Stimulated activated CD8-positive, alpha-beta memory T cell treated with anti-CD3 and anti-CD28 coated beads, Interleukin-4, amount 100 ng/mL, for 4 hours (primary cell): Measurements from ENCODE around the gene TMEM212.

Experiments used
- DNase-seq, 2 donors: peaks; one replicate each; pipeline ENCODE4 v3.0.0-alpha.2; 2020; ENCODE audit warnings: low read depth in 2 of 2, low spot score in 1 of 2

The TMEM212 gene

DNA sequence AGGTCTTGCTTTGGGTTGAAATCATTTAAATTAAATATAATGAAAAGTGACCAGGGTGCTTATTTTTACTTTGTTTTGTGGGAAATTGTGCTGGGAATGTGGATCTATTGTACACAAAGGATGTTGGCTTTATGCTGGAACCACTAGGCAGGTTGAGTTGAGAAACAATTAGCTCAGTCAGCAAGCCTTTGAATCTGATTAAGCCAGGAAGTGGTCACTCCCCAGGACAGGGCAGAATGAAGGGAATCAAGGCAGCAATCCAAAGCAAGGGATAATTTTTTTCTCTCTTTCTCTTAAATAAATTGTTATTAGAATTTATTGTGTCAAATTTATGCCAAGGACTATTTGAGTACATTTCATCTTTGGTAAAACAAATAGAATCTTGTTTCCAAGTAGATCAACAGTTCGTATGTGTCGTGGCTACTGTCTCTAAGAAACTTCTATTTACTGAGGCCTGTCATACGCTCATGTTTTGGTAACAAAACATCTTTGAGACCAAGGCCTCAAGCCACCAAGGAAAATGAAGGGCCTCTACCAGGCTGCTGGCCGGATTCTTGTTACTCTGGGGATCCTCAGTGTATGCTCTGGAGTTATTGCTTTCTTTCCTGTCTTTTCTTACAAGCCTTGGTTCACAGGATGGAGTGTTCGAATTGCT, at the start of gene TMEM212:
TMEM212 (plus strand) TSS at position 486 of the 655 bp plus-strand sequence; CDS start at position 521, 35 bp downstream.
- no peak for DNase-seq

GRCh38 chr3:171796625-171797264, 46.4 kb upstream of the TMEM212 start:
- no peak for DNase-seq

GRCh38 chr3:171797265-171797679, 45.9 kb upstream of the TMEM212 start:
- DNase-seq: no peak

GRCh38 chr3:171797873-171798272, 45.3 kb upstream of the TMEM212 start:
- no peak for DNase-seq

DNA sequence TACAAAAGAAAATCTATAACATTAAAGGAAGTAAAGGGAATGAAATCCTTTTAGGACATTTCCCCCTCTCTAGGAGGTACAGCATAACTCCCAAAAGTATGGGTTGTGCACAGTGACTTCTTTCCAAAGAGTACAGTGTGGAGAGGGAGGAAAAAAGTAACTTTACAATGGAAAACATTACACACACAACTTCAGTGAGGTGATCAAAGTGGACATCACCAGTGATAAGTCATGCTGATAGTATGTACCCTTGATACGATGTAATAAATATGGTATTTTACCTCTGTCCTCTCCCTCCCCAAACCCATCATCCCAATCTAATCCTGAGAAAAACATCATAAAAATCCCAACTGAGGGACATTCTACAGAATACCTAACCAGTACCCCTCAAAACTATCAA, 43.6 kb upstream of the TMEM212 start:
- no peak for DNase-seq

GRCh38 chr3:171801738-171802589, 41.2 kb upstream of the TMEM212 start:
- no peak for DNase-seq

- no peak for DNase-seq
These were observed 40.6 kb upstream of the TMEM212 start for GRCh38 chr3:171802590-171802956.

DNA sequence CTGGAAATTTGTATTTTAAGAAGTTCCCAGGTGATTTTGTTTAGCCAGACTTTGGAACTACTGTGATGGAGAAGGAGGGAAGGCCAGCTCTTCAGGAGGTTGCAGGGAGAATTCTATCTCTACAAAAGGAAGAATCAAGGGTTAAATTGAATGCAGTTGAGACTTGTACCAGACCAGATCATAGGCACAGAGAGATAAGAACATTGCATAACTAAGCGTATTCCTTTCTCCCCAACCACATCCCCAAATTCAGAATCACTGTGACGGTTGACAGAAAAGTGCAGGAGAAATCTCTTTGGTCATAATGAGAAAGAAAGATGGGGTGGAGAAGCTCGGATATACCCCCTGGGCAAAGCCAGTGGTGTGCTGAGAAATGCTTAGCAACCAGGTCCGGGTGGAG, 40.1 kb upstream of the TMEM212 start:
- DNase-seq: no peak

DNA sequence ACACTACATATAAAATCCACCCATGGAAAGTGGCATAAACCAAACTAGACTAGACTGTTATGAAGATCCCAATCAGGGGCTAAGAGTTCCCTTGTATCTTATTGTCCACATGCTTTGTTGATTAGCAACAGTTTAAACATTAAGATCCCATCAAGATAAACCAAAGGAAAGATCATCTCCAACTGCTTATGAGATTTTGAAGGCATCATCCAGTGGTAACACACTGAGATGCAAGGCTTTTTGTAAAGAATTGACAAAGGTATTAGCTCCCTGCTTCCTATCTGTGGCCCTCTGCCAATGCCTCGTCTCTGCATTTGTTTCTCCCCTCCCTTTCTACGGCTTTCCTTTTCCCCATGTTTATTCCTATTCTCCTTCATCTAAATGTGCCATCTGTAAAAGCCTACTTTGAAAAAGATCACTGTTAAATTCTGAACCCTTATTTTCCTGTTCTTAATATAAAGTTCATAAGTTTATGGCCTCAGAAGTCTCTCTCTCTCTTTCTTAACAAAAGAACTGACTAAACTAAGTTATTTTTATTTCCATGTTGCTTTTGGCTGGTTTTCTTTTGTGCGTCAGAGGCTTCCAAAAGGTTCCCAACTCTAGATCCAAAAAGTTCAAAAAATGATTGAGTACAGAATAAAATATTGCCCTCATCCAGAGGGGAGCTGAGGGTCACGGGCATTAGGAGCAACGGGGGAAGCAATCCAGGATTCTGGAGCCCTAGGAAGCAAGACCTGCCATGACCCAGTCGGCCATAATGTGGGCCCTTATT, 38.3 kb upstream of the TMEM212 start:
- DNase-seq: no peak

DNA sequence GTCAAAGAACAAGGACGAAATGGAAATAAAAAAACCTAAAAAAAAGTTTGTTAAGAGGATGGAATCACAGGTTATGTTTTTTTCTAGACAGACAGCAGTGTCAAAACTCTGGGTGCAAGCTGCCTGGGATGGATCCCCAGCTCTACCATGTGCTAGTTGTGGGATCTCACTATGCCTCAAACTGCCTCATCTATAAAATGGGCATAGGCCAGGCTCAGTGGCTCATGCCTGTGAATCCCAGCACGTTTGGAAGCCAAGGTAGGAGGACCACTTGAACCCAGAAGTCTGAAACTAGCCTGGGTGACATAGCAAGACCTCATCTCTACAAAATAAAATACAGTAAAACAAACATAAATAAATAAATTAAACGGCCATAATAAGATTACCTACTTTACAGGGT, 37.5 kb upstream of the TMEM212 start:
- no peak for DNase-seq

DNA sequence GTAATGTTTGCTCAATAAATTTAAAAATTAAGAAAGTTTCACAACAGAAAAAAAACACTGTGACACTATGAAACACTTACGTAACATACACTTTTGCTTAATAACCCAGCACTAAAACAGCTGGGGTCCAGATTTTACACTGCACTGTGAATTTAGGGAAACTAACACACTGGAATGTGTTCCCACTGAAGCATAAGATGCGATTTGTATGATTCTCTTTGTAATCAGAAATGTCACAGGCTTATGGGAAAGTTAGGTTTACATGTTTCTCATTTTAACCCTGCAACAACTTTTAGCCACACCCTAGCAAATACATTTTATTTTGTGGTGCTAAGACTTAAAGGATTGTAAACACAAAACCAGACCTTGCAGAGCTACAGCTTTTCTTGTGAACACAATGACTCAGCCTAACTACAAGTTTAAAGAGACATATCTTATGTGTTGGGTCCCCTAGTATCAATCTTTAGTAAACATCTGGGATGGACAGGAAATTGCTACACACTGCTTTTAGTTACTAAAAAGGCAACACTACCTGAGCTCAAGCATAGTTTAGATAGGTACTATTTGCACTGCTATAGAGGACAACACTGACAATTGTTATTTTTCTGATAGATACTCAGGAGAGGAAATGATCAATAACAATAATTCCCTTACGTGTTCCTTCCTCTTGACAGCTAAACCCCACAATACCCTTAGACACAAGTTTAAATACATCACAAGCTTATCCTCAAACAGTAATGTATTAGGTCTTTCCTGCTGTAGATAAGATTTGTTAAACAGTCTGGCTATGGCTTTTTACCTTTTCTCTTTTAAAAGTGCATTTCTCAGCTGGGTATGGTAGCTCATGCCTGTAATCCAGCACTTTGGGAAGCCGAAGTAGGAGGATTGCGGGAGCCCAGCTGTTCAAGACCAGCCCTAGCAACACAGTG, 36.7 kb upstream of the TMEM212 start:
- DNase-seq: no peak

DNA sequence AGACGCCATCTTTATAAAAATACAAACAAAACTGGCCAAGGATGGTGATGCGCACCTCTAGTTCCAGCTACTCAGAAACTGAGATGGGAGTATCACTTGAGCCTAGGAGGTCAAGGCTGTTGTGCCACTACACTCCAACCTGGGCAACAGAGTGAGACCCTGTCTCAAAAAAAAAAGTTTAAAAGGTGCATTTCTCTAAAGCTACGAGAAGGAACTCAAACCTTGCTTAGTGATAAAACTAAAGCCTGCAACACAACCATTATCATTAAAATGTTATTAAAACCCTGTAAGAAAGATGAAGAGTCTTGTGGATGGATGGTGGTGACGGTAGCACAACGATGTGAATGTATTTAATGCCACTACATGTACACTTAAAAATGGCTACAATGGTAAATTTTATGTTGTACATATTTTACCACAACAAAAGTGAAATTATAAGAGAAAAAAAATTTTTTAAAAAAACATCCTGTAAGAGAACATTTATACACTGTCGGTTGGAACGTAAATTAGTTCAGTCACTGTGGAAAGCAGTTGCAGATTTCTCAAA, 35.9 kb upstream of the TMEM212 start:
- no peak for DNase-seq

DNA sequence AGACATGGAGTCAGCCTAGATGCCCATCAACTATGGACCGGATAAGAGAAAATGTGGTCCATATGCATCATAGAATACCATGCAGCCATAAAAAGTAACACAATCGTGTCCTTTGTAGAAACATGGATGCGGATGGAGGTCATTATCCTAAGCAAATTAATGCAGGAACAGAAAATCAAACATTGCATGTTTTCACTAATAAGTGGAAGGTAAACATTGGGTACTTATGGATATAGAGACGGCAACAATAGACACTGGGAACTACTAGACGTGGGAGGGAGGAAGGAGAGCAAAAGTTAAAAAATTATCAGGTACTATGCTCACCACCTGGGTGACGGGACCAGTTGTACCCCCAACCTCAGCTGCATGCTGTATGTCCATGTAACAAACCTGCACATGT, 35.3 kb upstream of the TMEM212 start:
- DNase-seq: no peak

- DNase-seq: no peak
These were observed 33.6 kb upstream of the TMEM212 start for GRCh38 chr3:171809611-171809860.

- no peak for DNase-seq
These were observed 33.1 kb upstream of the TMEM212 start, which contains the start of gene PLD1 for GRCh38 chr3:171809861-171810628. PLD1 (minus strand) TSS chr3:171810483; CDS start chr3:171738051, 72,432 bp downstream.

DNA sequence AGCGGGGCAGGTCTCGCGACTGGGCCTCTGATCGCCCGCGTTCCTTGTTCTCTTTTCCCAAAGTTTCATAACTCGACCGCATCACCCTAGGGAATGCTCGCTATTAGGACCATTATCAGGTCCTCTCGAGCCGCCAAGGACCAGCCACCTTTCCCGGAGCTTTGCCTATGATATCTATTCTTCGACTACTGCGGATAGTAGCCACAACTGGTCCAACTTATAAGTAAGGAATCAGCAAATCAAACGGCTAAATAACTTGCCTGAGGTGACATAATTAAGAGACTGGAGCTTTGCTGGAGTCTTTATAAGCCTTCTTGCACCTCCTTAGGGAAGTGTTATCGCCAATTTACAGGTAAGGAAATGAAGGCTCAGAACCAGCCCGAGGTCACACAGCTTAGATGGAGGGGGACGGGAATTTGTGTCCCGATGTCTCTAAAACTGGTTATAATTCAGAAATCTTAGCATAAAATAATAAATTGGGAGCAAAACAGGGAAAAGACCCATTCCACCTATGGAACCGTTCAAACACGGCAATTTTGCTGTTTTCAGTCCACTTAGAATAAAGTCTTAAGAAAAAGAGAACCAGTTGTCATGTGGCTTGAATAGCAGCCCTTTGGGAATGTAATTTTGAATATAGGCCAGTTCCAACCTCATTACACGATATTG, 32.4 kb upstream of the TMEM212 start:
- no peak for DNase-seq

DNA sequence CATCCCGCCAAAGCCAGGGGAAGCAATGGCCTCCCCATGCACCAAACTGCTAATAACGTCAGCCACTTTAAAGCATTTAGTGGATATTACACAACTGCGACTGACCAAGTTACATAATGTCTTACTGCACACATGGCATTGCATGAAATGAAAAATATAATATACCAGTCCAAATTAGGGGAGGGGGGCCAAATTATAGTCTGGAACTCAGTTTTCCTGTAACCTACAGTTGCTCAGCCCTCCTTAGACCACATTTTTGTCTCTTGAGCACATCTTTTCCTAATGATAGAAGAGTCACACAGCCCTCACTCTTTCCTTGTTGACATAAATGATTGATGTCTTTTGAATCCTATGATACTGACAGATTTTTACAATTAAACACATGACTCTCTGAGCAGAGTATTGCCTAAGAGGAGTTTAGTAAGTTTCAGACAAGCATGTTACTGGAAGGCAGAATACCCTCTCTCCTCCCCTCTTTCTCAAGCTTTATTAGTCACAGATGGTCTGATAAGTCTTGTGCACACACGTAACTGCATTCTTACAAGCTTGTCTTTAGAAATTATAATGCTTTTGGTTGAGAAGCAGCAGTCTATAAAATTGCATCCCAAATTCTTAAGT, 31.7 kb upstream of the TMEM212 start:
- DNase-seq: no peak

GRCh38 chr3:171811913-171812335, 31.2 kb upstream of the TMEM212 start:
- no peak for DNase-seq
